ENCODE results near the gene EMID1.

DNA sequence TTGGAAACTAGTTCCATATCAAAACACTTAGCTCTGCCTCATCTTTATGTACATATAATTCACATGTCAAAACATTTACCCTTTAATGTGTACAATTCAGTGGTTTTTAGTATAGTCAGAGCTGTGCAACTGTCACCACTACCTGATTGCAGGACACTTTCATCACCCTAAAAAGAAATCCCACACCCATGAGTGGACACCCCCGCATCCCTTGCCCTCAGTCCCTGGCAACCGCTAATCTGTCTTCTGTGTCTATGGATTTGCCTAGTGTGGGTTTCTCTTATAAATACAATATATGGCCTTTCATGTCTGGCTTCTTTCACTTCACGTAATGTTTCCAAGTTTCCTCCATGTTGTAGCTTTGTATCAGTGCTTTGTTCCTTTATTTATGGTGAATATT is 8.6 kb upstream of the EMID1 start:
- TF ChIP-seq, protein P1, sequence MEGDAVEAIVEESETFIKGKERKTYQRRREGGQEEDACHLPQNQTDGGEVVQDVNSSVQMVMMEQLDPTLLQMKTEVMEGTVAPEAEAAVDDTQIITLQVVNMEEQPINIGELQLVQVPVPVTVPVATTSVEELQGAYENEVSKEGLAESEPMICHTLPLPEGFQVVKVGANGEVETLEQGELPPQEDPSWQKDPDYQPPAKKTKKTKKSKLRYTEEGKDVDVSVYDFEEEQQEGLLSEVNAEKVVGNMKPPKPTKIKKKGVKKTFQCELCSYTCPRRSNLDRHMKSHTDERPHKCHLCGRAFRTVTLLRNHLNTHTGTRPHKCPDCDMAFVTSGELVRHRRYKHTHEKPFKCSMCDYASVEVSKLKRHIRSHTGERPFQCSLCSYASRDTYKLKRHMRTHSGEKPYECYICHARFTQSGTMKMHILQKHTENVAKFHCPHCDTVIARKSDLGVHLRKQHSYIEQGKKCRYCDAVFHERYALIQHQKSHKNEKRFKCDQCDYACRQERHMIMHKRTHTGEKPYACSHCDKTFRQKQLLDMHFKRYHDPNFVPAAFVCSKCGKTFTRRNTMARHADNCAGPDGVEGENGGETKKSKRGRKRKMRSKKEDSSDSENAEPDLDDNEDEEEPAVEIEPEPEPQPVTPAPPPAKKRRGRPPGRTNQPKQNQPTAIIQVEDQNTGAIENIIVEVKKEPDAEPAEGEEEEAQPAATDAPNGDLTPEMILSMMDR (IDR thresholded peaks at IDR 0.05), result no peak
- no peak for TF ChIP-seq POLR2A (IDR thresholded peaks at IDR 0.05)
